Astrocyte (in vitro differentiated cells and primary cell): ENCODE results near the gene ABLIM2. TPM values are rescaled to one million over a fixed set of nuclear protein-coding genes. Genes with fewer than 3 reads are reported as not detected.

ENCODE experiments used
- DNase-seq: peaks from one replicate; pipeline ENCODE4 v3.0.0-alpha.2; 2010; ENCODE audit warnings: low read depth
- FAIRE-seq: peaks from 2 replicates; lab custom pipeline; 2011; peaks lifted over from hg19 to GRCh38; lab: Jason Lieb, UNC
- H2AFZ ChIP-seq: 2 replicates; pipeline ENCODE4 v1.6.0; 2012; ENCODE audit warnings: low read depth, low read length, inconsistent platforms
- H3K27ac ChIP-seq: 2 replicates; pipeline ENCODE4 v1.5.1; 2011; ENCODE audit warnings: low read depth, low read length, inconsistent platforms
- H3K27me3 ChIP-seq: 2 replicates; pipeline ENCODE4 v1.6.0; 2011; ENCODE audit warnings: low read length, inconsistent platforms; ENCODE audit not compliant: insufficient read depth
- H3K36me3 ChIP-seq: 2 replicates; pipeline ENCODE4 v1.5.1; 2011; ENCODE audit warnings: low read length, inconsistent platforms; ENCODE audit not compliant: insufficient read depth
- H3K4me1 ChIP-seq: 2 replicates; pipeline ENCODE4 v1.5.1; 2011; ENCODE audit warnings: low read length, inconsistent platforms; ENCODE audit not compliant: insufficient read depth
- H3K4me2 ChIP-seq: 2 replicates; pipeline ENCODE4 v1.6.0; 2012; ENCODE audit warnings: low read length, inconsistent platforms
- H3K4me3 ChIP-seq: 2 replicates; pipeline ENCODE4 v1.5.1; 2011; ENCODE audit warnings: low read depth, mild to moderate bottlenecking, low read length, inconsistent platforms; ENCODE audit not compliant: insufficient read depth
- H3K79me2 ChIP-seq: 2 replicates; pipeline ENCODE4 v1.6.0; 2012; ENCODE audit warnings: mild to moderate bottlenecking, low read length, inconsistent platforms; ENCODE audit not compliant: insufficient read depth
- H3K9ac ChIP-seq: 2 replicates; pipeline ENCODE4 v1.6.0; 2012; ENCODE audit warnings: mild to moderate bottlenecking, low read length, inconsistent platforms
- H3K9me3 ChIP-seq: 2 replicates; pipeline ENCODE4 v1.5.1; 2012; ENCODE audit warnings: low read depth, mild to moderate bottlenecking, low read length, inconsistent platforms; ENCODE audit not compliant: insufficient read depth
- H4K20me1 ChIP-seq: 2 replicates; pipeline ENCODE4 v1.6.0; 2012; ENCODE audit warnings: low read length, inconsistent platforms; ENCODE audit not compliant: insufficient read depth
- H3K27ac Mint-ChIP-seq: one replicate; pipeline ENCODE4 v1.8.0; 2021; ENCODE audit warnings: mild to moderate bottlenecking, mixed read lengths; ENCODE audit not compliant: unreplicated experiment
- H3K27me3 Mint-ChIP-seq: one replicate; pipeline ENCODE4 v1.8.0; 2021; ENCODE audit warnings: low read depth, mixed read lengths; ENCODE audit not compliant: unreplicated experiment
- H3K36me3 Mint-ChIP-seq: one replicate; pipeline ENCODE4 v1.8.0; 2021; ENCODE audit warnings: low read depth, mixed read lengths; ENCODE audit not compliant: unreplicated experiment
- H3K4me1 Mint-ChIP-seq: one replicate; pipeline ENCODE4 v1.8.0; 2021; ENCODE audit warnings: low read depth, mixed read lengths; ENCODE audit not compliant: unreplicated experiment
- H3K4me3 Mint-ChIP-seq: one replicate; pipeline ENCODE4 v1.8.0; 2021; ENCODE audit warnings: mild to moderate bottlenecking, moderate library complexity, mixed read lengths; ENCODE audit not compliant: unreplicated experiment
- H3K9me3 Mint-ChIP-seq: one replicate; pipeline ENCODE4 v1.8.0; 2021; ENCODE audit warnings: mild to moderate bottlenecking, mixed read lengths; ENCODE audit not compliant: unreplicated experiment
- CTCF ChIP-seq: IDR thresholded peaks from 2 replicates; pipeline ENCODE4 v1.5.1; 2011; ENCODE audit warnings: low read depth, mild to moderate bottlenecking, inconsistent platforms, low read length, moderate library complexity; ENCODE audit not compliant: insufficient read depth
- EZH2 ChIP-seq: IDR thresholded peaks from 2 replicates; pipeline ENCODE4 v1.6.1; 2012; ENCODE audit warnings: mild to moderate bottlenecking, low read length, inconsistent platforms; ENCODE audit not compliant: insufficient read depth
- total RNA-seq: library from RNA; stranded (reverse); gene quantifications from 2 replicates; pipeline ENCODE4 v1.2.1, GENCODE V29; 2021

The ABLIM2 gene
- total RNA-seq, 1 donor from 2014 or later, result 0.50 TPM

- DNase-seq (no peak), FAIRE-seq (no peak)
- Histone ChIP-seq H3K27ac (no peak overlapping the region), H3K36me3 (no peaks in the 10 kb centered on the region), H3K4me1 (no peaks in the 10 kb centered on the region), H3K4me3 (no peak overlapping the region), H4K20me1 (no peaks in the 10 kb centered on the region), H3K4me2 (no peak overlapping the region), H3K79me2 (no peaks in the 10 kb centered on the region), H2AFZ (no peak overlapping the region), H3K27me3 (peaks cover 22% of the 10 kb centered on the region), H3K9me3 (peaks cover 6% of the 10 kb centered on the region), H3K9ac (no peak overlapping the region)
- Mint-ChIP-seq H3K27me3 (peaks cover 55% of the 10 kb centered on the region), H3K4me3 (no peak overlapping the region), H3K27ac (no peak overlapping the region), H3K9me3 (no peaks in the 10 kb centered on the region), H3K36me3 (no peaks in the 10 kb centered on the region), H3K4me1 (peaks cover 3% of the 10 kb centered on the region)
- TF ChIP-seq CTCF (no peak), EZH2 (no peak)
Measured at GRCh38 chr4:8109406-8110065, 49.1 kb downstream of the ABLIM2 start.

- no peak overlapping the region for H3K27ac ChIP-seq
Measured at GRCh38 chr4:8108991-8109390, 49.6 kb downstream of the ABLIM2 start.

More at GRCh38 chr4:8108991-8109390, 49.6 kb downstream of the ABLIM2 start:
- no peak for TF ChIP-seq EZH2
- no peak for TF ChIP-seq CTCF
- Histone ChIP-seq H3K4me1 (no peaks in the 10 kb centered on the region), H4K20me1 (no peaks in the 10 kb centered on the region), H3K4me2 (no peak overlapping the region), H3K27me3 (peaks cover 26% of the 10 kb centered on the region), H3K36me3 (no peaks in the 10 kb centered on the region), H2AFZ (no peak overlapping the region), H3K9me3 (peaks cover 6% of the 10 kb centered on the region), H3K79me2 (no peaks in the 10 kb centered on the region), H3K9ac (no peak overlapping the region), H3K4me3 (no peak overlapping the region)
- H3K27me3 Mint-ChIP-seq, result peaks cover 53% of the 10 kb centered on the region
- H3K4me3 Mint-ChIP-seq, result no peak overlapping the region
- H3K36me3 Mint-ChIP-seq, result no peaks in the 10 kb centered on the region
- FAIRE-seq (no peak), DNase-seq (no peak)
- H3K9me3 Mint-ChIP-seq, result no peaks in the 10 kb centered on the region
- H3K27ac Mint-ChIP-seq, result no peak overlapping the region
- peaks cover 3% of the 10 kb centered on the region for H3K4me1 Mint-ChIP-seq
